HepG2 (cell line): ENCODE measurements around the gene CCDC97. TPM values are rescaled to one million over a fixed set of nuclear protein-coding genes. Genes with fewer than 3 reads are reported as not detected.

Source experiments
- FOSL1 ChIP-seq: sonication (generic); formaldehyde crosslinking; IDR thresholded peaks from 2 replicates; pipeline ENCODE4 v1.9.0; 2021; ENCODE audit warnings: missing genetic modification reagents, borderline replicate concordance
- GFI1 ChIP-seq: sonication (generic); formaldehyde crosslinking; IDR thresholded peaks from 2 replicates; pipeline ENCODE4 v1.5.0; 2020; ENCODE audit warnings: missing genetic modification reagents, mild to moderate bottlenecking, borderline replicate concordance
- GTF2F1 ChIP-seq: fragments of 150-350 bp; IDR thresholded peaks from 2 replicates; pipeline ENCODE4 v1.6.1; 2014; ENCODE audit warnings: low read length
- MTA1 ChIP-seq: sonication (generic); formaldehyde crosslinking; IDR thresholded peaks from 2 replicates; pipeline ENCODE4 v1.4.0; 2020; ENCODE audit warnings: missing genetic modification reagents, mild to moderate bottlenecking, borderline replicate concordance
- NCOA2 ChIP-seq: sonication (generic); formaldehyde crosslinking; IDR thresholded peaks from 2 replicates; pipeline ENCODE4 v1.8.0; 2022; ENCODE audit warnings: inconsistent platforms
- PHF21A ChIP-seq: sonication (generic); formaldehyde crosslinking; IDR thresholded peaks from 2 replicates; pipeline ENCODE4 v1.5.0; 2020; ENCODE audit warnings: mild to moderate bottlenecking, missing genetic modification reagents
- PITX1 ChIP-seq: sonication (generic); formaldehyde crosslinking; IDR thresholded peaks from 2 replicates; pipeline ENCODE4 v1.5.1; 2020; ENCODE audit warnings: mild to moderate bottlenecking, missing genetic modification reagents
- SCMH1 ChIP-seq: sonication (generic); formaldehyde crosslinking; IDR thresholded peaks from 2 replicates; pipeline ENCODE4 v1.9.0; 2021; ENCODE audit warnings: missing genetic modification reagents, mild to moderate bottlenecking, borderline replicate concordance
- ZNF552 ChIP-seq: sonication (generic); formaldehyde crosslinking; IDR thresholded peaks from 2 replicates; pipeline ENCODE4 v1.9.0; 2022; ENCODE audit warnings: missing genetic modification reagents, mild to moderate bottlenecking, borderline replicate concordance
- ZNF629 ChIP-seq: sonication (generic); formaldehyde crosslinking; conservative IDR thresholded peaks from 2 replicates; pipeline ENCODE4 v1.5.0; 2020; ENCODE audit warnings: missing genetic modification reagents
- ZNF660 ChIP-seq: sonication (generic); formaldehyde crosslinking; IDR thresholded peaks from 2 replicates; pipeline ENCODE4 v1.5.1; 2020; ENCODE audit warnings: mild to moderate bottlenecking, low read depth, missing genetic modification reagents, borderline replicate concordance
- polyA plus RNA-seq, 8 experiments: library from polyadenylated mRNA; depleted of rRNA in 3 of 8; stranded (reverse) in 7 of 8; unstranded in 1 of 8; fragments of >200 nt; fragmentation: Illumina TruSeq in 4 of 8; extraction: Trizol in 4 of 8; gene quantifications; 2 replicates each; pipeline versions ENCODE4 v1.2.1 to v1.2.3, GENCODE V29; 2011 to 2016; ENCODE audit warnings: low read depth in 4 of 8, missing spikeins in 1 of 8, mixed read lengths in 1 of 8; ENCODE audit not compliant: insufficient read depth in 1 of 8
- total RNA-seq, 5 experiments: library from RNA; depleted of rRNA; stranded (reverse); fragments of >200 nt; fragmentation: Illumina TruSeq; extraction: Trizol; gene quantifications; 2 replicates each; pipeline ENCODE4 v1.2.3, GENCODE V29; 2016; ENCODE audit warnings: low read depth in 1 of 5
- TF ChIP-seq, protein P1 (sequence below): sonication (generic); formaldehyde crosslinking; conservative IDR thresholded peaks from 2 replicates; pipeline ENCODE4 v1.4.0; 2020; ENCODE audit warnings: missing genetic modification reagents
- TF ChIP-seq, protein P2 (sequence below): sonication (generic); formaldehyde crosslinking; IDR thresholded peaks from 2 replicates; pipeline ENCODE4 v1.5.0; 2020; ENCODE audit warnings: missing genetic modification reagents
- TF ChIP-seq, protein P3 (sequence below): sonication (generic); formaldehyde crosslinking; IDR thresholded peaks from 2 replicates; pipeline ENCODE4 v1.4.0; 2020; ENCODE audit warnings: missing genetic modification reagents, mild to moderate bottlenecking, borderline replicate concordance
- TF ChIP-seq, protein P4 (sequence below): sonication (generic); formaldehyde crosslinking; conservative IDR thresholded peaks from 2 replicates; pipeline ENCODE4 v1.4.0; 2020; ENCODE audit warnings: missing genetic modification reagents
- TF ChIP-seq, protein P5 (sequence below): sonication (generic); formaldehyde crosslinking; IDR thresholded peaks from 2 replicates; pipeline ENCODE4 v1.4.0; 2020; ENCODE audit warnings: missing genetic modification reagents
- TF ChIP-seq, protein P6 (sequence below), 2 experiments: sonication (generic) in 1 of 2; formaldehyde crosslinking in 1 of 2; IDR thresholded peaks; 2 replicates each; pipeline versions ENCODE4 v1.4.0 to v1.6.1; 2018 to 2020; ENCODE audit warnings: missing genetic modification reagents in 2 of 2, borderline replicate concordance in 1 of 2, low read depth in 1 of 2, mild to moderate bottlenecking in 1 of 2, missing biosample characterization in 1 of 2

CCDC97 gene
- total and polyA plus RNA-seq, 2 of the 13 experiments (the other 11 are each of a cell fraction or from before 2014, with no cell fraction given): 6.2 to 7.3 TPM

DNA sequence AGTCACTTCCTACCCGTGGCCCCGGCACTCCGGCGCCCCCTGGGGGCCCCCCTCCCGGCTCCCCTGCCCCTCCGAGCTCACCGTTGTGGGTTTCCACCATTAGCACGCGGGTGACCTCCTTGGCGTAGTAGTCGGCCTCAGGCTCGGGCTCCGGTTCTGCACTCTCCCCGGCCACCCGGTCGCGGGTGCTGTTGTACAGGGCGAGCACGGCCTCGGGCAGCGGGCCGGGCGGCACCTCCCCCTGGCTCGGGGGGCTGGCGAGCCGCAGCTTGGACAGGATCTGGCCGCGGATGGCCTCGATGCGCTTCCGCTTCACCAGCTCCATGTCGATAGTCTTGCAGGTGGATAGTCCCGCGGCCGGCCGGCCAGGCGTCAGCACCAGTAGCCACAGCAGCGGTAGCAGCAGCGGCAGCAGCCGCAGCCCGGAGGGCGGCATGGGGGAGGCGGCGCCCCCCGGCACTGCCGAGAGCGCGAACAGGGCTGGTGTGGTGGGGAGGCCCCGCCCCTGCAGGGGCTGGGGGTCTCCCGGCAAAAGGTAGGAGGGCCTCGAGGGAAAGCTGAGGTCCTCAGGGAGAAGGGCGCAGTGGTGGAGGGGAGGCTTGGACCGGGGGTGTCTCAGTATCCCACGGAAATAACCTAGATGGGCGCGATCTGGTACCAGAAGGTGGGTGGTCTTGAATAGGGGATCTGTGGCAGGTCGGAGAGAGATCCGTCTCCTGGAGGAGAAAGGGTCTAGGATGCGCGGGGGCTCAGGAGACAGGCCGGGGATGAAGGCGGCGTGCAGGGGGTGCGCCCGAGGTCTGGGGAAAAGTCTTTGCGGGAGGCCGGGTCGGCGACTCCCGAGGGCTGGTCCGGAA, 42.9 kb downstream of the CCDC97 start (continued):
- TF ChIP-seq, protein P1, sequence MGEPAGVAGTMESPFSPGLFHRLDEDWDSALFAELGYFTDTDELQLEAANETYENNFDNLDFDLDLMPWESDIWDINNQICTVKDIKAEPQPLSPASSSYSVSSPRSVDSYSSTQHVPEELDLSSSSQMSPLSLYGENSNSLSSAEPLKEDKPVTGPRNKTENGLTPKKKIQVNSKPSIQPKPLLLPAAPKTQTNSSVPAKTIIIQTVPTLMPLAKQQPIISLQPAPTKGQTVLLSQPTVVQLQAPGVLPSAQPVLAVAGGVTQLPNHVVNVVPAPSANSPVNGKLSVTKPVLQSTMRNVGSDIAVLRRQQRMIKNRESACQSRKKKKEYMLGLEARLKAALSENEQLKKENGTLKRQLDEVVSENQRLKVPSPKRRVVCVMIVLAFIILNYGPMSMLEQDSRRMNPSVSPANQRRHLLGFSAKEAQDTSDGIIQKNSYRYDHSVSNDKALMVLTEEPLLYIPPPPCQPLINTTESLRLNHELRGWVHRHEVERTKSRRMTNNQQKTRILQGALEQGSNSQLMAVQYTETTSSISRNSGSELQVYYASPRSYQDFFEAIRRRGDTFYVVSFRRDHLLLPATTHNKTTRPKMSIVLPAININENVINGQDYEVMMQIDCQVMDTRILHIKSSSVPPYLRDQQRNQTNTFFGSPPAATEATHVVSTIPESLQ (CRISPR knock-in tag): no peak
- TF ChIP-seq GTF2F1: no peak
- TF ChIP-seq, protein P2, sequence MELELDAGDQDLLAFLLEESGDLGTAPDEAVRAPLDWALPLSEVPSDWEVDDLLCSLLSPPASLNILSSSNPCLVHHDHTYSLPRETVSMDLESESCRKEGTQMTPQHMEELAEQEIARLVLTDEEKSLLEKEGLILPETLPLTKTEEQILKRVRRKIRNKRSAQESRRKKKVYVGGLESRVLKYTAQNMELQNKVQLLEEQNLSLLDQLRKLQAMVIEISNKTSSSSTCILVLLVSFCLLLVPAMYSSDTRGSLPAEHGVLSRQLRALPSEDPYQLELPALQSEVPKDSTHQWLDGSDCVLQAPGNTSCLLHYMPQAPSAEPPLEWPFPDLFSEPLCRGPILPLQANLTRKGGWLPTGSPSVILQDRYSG (CRISPR knock-in tag): no peak
- TF ChIP-seq FOSL1 (CRISPR knock-in tag): no peak
- no peak for TF ChIP-seq PHF21A (CRISPR knock-in tag)
- TF ChIP-seq GFI1: no peak
- TF ChIP-seq, protein P3, sequence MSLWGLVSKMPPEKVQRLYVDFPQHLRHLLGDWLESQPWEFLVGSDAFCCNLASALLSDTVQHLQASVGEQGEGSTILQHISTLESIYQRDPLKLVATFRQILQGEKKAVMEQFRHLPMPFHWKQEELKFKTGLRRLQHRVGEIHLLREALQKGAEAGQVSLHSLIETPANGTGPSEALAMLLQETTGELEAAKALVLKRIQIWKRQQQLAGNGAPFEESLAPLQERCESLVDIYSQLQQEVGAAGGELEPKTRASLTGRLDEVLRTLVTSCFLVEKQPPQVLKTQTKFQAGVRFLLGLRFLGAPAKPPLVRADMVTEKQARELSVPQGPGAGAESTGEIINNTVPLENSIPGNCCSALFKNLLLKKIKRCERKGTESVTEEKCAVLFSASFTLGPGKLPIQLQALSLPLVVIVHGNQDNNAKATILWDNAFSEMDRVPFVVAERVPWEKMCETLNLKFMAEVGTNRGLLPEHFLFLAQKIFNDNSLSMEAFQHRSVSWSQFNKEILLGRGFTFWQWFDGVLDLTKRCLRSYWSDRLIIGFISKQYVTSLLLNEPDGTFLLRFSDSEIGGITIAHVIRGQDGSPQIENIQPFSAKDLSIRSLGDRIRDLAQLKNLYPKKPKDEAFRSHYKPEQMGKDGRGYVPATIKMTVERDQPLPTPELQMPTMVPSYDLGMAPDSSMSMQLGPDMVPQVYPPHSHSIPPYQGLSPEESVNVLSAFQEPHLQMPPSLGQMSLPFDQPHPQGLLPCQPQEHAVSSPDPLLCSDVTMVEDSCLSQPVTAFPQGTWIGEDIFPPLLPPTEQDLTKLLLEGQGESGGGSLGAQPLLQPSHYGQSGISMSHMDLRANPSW (CRISPR knock-in tag): no peak
- TF ChIP-seq, protein P4, sequence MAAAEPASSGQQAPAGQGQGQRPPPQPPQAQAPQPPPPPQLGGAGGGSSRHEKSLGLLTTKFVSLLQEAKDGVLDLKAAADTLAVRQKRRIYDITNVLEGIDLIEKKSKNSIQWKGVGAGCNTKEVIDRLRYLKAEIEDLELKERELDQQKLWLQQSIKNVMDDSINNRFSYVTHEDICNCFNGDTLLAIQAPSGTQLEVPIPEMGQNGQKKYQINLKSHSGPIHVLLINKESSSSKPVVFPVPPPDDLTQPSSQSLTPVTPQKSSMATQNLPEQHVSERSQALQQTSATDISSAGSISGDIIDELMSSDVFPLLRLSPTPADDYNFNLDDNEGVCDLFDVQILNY (CRISPR knock-in tag): no peak
- TF ChIP-seq, protein P5, sequence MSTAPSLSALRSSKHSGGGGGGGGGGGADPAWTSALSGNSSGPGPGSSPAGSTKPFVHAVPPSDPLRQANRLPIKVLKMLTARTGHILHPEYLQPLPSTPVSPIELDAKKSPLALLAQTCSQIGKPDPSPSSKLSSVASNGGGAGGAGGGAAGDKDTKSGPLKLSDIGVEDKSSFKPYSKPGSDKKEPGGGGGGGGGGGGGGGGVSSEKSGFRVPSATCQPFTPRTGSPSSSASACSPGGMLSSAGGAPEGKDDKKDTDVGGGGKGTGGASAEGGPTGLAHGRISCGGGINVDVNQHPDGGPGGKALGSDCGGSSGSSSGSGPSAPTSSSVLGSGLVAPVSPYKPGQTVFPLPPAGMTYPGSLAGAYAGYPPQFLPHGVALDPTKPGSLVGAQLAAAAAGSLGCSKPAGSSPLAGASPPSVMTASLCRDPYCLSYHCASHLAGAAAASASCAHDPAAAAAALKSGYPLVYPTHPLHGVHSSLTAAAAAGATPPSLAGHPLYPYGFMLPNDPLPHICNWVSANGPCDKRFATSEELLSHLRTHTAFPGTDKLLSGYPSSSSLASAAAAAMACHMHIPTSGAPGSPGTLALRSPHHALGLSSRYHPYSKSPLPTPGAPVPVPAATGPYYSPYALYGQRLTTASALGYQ (CRISPR knock-in tag): 0 out of 2 replicates have a peak, but pooled peaks have one; percentile 38
- TF ChIP-seq MTA1 (CRISPR knock-in tag): peak; percentile 65; the same call in 1 of the 2 replicates
- TF ChIP-seq PITX1 (CRISPR knock-in tag): peak; percentile 51; the same call in 1 of the 2 replicates
- TF ChIP-seq, protein P6, sequence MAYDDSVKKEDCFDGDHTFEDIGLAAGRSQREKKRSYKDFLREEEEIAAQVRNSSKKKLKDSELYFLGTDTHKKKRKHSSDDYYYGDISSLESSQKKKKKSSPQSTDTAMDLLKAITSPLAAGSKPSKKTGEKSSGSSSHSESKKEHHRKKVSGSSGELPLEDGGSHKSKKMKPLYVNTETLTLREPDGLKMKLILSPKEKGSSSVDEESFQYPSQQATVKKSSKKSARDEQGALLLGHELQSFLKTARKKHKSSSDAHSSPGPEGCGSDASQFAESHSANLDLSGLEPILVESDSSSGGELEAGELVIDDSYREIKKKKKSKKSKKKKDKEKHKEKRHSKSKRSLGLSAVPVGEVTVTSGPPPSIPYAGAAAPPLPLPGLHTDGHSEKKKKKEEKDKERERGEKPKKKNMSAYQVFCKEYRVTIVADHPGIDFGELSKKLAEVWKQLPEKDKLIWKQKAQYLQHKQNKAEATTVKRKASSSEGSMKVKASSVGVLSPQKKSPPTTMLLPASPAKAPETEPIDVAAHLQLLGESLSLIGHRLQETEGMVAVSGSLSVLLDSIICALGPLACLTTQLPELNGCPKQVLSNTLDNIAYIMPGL (CRISPR knock-in tag; IDR thresholded peaks at IDR 0.05; ENCODE audit: borderline replicate concordance in 1 of 2, low read depth in 1 of 2): peak; percentile 81 to 94; a peak in 3 of 4 replicates
- TF ChIP-seq NCOA2 (CRISPR knock-in tag): no peak
- 0 out of 2 replicates have a peak, but pooled peaks have one; percentile 43 for TF ChIP-seq ZNF552
- no peak for TF ChIP-seq ZNF660 (CRISPR knock-in tag)
- TF ChIP-seq SCMH1: no peak
- 0 out of 2 replicates have a peak, but pooled peaks have one; percentile 7 for TF ChIP-seq ZNF629 (CRISPR knock-in tag)
